Esophagus muscularis mucosa (tissue), 4 donors: ENCODE data around the gene LBHD2. TPM values are rescaled to one million over a fixed set of nuclear protein-coding genes. Genes with fewer than 3 reads are reported as not detected.
A peak's percentile ranks its signal among the peaks of the same experiment; 100 is the strongest.
"Not testable (repeated sequence)": the region's sequence is repeated elsewhere in the genome, so short reads cannot be mapped to it uniquely, and the experiment has no call there.

ENCODE experiments used
- DNase-seq: peaks from one replicate; pipeline ENCODE4 v3.0.0-alpha.2; 2017; ENCODE audit errors: extremely low spot score
- H3K27ac ChIP-seq, 4 donors: fragments of 200-600 bp; sonication (generic); replicated peaks in 1 of 4; 1 replicate in 3 of 4; 2 replicates in 1 of 4; pipeline ENCODE4 v1.5.1; 2016 to 2019; ENCODE audit warnings: mild to moderate bottlenecking in 1 of 4
- H3K27me3 ChIP-seq, 4 donors: fragments of 200-600 bp; sonication (generic); one replicate each; pipeline versions ENCODE4 v1.5.1 to v1.6.0; 2016 to 2019
- H3K36me3 ChIP-seq, 4 donors: fragments of 200-600 bp; sonication (generic); one replicate each; pipeline ENCODE4 v1.5.1; 2016 to 2019
- H3K4me1 ChIP-seq, 4 donors: fragments of 200-600 bp; sonication (generic); one replicate each; pipeline ENCODE4 v1.5.1; 2016 to 2019
- H3K4me3 ChIP-seq, 4 donors: fragments of 200-600 bp; sonication (generic); 1 replicate in 2 of 4; 2 replicates in 2 of 4; pipeline ENCODE4 v1.5.1; 2016 to 2019; ENCODE audit warnings: mild to moderate bottlenecking in 4 of 4, moderate library complexity in 1 of 4
- H3K9me3 ChIP-seq, 4 donors: fragments of 200-600 bp; sonication (generic); 1 replicate in 3 of 4; 2 replicates in 1 of 4; pipeline ENCODE4 v1.5.1; 2016 to 2019
- EP300 ChIP-seq: sonication (generic); formaldehyde crosslinking; IDR thresholded peaks from one replicate; pipeline ENCODE4 v1.6.1; 2017; ENCODE audit warnings: antibody characterized with exemption
- POLR2A ChIP-seq: fragments of 450-650 bp; IDR thresholded peaks from one replicate; pipeline ENCODE4 v1.6.1; 2017; ENCODE audit warnings: antibody characterized with exemption, moderate library complexity, mild to moderate bottlenecking, low read depth
- POLR2AphosphoS5 ChIP-seq, 2 donors: sonication (generic); formaldehyde crosslinking; IDR thresholded peaks; one replicate each; pipeline ENCODE4 v1.6.1; 2017; ENCODE audit warnings: antibody characterized with exemption in 2 of 2
- WGBS: methylation state at CpG from one replicate; pipeline ENCODE4 v1.1.5; 2018; 5-methylcytosine and 5-hydroxymethylcytosine counted together
- intact Hi-C: fragments of 100-400 bp; cut with DNase I; formaldehyde crosslinking; loops from one replicate; pipeline ENCODE4 v1.15.1; 2023
- total RNA-seq, 4 donors: library from RNA; depleted of rRNA; stranded (reverse); fragments of >200 nt; gene quantifications; one replicate each; pipeline versions ENCODE4 v1.1.0 to v1.2.1, GENCODE V29; 2016
- TF ChIP-seq, protein P1 (sequence below), 3 experiments: fragments of 200-600 bp in 2 of 3; fragments of 450-650 bp in 1 of 3; sonication (generic) in 2 of 3; IDR thresholded peaks; one replicate each; pipeline ENCODE4 v1.5.1; 2017 to 2019; ENCODE audit warnings: antibody characterized with exemption in 3 of 3, mild to moderate bottlenecking in 2 of 3, moderate library complexity in 1 of 3

LBHD2 gene
- total RNA-seq, 4 donors from 2014 or later, result not detected

- H3K27ac ChIP-seq, result no peak overlapping the region
- DNase-seq, result no peak
- no peak overlapping the region for H3K4me3 ChIP-seq
- intact Hi-C loops, result no loop called here
- TF ChIP-seq POLR2A (no peak), POLR2AphosphoS5 (IDR thresholded peaks at IDR 0.05) (no peak), EP300 (no peak)
- TF ChIP-seq, protein P1, sequence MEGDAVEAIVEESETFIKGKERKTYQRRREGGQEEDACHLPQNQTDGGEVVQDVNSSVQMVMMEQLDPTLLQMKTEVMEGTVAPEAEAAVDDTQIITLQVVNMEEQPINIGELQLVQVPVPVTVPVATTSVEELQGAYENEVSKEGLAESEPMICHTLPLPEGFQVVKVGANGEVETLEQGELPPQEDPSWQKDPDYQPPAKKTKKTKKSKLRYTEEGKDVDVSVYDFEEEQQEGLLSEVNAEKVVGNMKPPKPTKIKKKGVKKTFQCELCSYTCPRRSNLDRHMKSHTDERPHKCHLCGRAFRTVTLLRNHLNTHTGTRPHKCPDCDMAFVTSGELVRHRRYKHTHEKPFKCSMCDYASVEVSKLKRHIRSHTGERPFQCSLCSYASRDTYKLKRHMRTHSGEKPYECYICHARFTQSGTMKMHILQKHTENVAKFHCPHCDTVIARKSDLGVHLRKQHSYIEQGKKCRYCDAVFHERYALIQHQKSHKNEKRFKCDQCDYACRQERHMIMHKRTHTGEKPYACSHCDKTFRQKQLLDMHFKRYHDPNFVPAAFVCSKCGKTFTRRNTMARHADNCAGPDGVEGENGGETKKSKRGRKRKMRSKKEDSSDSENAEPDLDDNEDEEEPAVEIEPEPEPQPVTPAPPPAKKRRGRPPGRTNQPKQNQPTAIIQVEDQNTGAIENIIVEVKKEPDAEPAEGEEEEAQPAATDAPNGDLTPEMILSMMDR (IDR thresholded peaks at IDR 0.05), result no peak
- peaks cover 0 to 10% (median 0%) of the 10 kb centered on the region in 4 donors for H3K27me3 ChIP-seq
- H3K4me1 ChIP-seq, result peaks cover 26 to 80% (median 69%) of the 10 kb centered on the region in 4 donors
- H3K36me3 ChIP-seq, result no peaks in the 10 kb centered on the region
- H3K9me3 ChIP-seq, result no peaks in the 10 kb centered on the region
- WGBS, result 94% methylated on average over 17 of the region's 17 CpGs
These were observed 32.6 kb downstream of the LBHD2 start for GRCh38 chr14:103116636-103117035.

DNA sequence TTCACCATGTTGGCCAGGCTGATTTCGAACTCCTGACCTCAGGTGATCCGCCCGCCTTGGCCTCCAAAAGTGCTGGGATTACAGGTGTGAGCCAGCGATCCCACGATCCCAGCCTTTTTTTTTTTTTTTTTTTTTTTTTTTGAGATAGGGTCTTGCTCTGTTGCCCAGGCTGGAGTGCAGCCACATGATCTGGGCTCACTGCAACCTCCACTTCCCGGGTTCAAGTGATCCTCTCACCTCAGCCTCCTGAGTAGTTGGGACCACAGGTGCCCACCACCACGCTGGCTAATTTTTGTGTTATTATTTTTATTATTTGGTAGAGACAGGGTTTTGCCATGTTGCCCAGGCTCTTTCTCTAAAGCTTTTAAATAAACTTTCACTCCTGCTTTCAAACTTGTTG is 33.5 kb downstream of the LBHD2 start:
- intact Hi-C loops, DNase-seq, H3K36me3 ChIP-seq, H3K4me3 ChIP-seq, H3K9me3 ChIP-seq: not testable (repeated sequence)
- H3K27me3 ChIP-seq, result peaks cover 0 to 18% (median 0%) of the 10 kb centered on the region in 4 donors
- peak overlapping the region in 2 of 4 donors; percentile 39 to 55 for H3K27ac ChIP-seq
- H3K4me1 ChIP-seq, result peaks cover 33 to 80% (median 69%) of the 10 kb centered on the region in 4 donors
- WGBS, result 92% methylated on average over 7 of the region's 7 CpGs

GRCh38 chr14:103118018-103118662 is 34.1 kb downstream of the LBHD2 start:
- no peak for TF ChIP-seq POLR2A
- TF ChIP-seq EP300, result peak; percentile 13
- peak; percentile 23 to 54 for TF ChIP-seq POLR2AphosphoS5 (IDR thresholded peaks at IDR 0.05)
- DNase-seq, result peak; percentile 95
- H3K27me3 ChIP-seq, result peaks cover 0 to 25% (median 3%) of the 10 kb centered on the region in 4 donors
- intact Hi-C loops, result no loop called here
- peak overlapping the region; percentile 55 to 91 (median 66) for H3K27ac ChIP-seq
- 61% methylated on average over 10 of the region's 10 CpGs for WGBS
- peaks cover 39 to 81% (median 71%) of the 10 kb centered on the region in 4 donors for H3K4me1 ChIP-seq
- H3K9me3 ChIP-seq, result no peaks in the 10 kb centered on the region
- no peaks in the 10 kb centered on the region for H3K36me3 ChIP-seq
- no peak overlapping the region for H3K4me3 ChIP-seq

- Histone ChIP-seq H3K27ac (peak overlapping the region; percentile 55 to 91 (median 66)), H3K4me1 (peaks cover 41 to 83% (median 72%) of the 10 kb centered on the region in 4 donors), H3K4me3 (no peak overlapping the region), H3K9me3 (no peaks in the 10 kb centered on the region), H3K27me3 (peaks cover 0 to 32% (median 6%) of the 10 kb centered on the region in 4 donors), H3K36me3 (no peaks in the 10 kb centered on the region)
- DNase-seq, result no peak
- WGBS, result 89% methylated on average over 7 of the region's 9 CpGs
- TF ChIP-seq EP300, result no peak
- no peak for TF ChIP-seq POLR2A
- TF ChIP-seq POLR2AphosphoS5 (IDR thresholded peaks at IDR 0.05), result no peak
- TF ChIP-seq, protein P1 (IDR thresholded peaks at IDR 0.05), result no peak
- intact Hi-C loops, result no loop called here
These were observed 34.8 kb downstream of the LBHD2 start for GRCh38 chr14:103118663-103119404.

DNA sequence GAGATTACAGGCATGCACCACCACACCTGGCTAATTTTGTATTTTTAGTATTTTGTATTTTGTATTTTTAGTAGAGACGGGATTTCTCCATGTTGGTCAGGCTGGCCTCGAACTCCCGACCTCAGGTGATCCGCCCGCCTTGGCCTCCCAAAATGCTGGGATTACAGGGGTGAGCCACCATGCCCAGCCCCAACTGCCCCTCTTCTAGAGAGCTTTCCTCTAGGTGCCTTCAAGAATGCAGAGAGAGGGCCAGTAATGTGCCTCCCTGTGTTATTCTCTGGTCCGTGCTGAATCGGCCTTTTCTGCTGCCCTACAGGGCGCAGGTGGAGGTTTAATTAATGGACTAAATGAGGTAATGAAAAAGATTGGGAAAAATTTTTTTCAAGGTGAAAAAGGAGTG is 35.5 kb downstream of the LBHD2 start:
- H3K36me3 ChIP-seq, H3K9me3 ChIP-seq, DNase-seq, H3K4me3 ChIP-seq, intact Hi-C loops: not testable (repeated sequence)
- peaks cover 48 to 83% (median 74%) of the 10 kb centered on the region in 4 donors for H3K4me1 ChIP-seq
- peak overlapping the region in 3 of 4 donors; percentile 24 to 91 (median 31) for H3K27ac ChIP-seq
- H3K27me3 ChIP-seq, result peaks cover 0 to 38% (median 6%) of the 10 kb centered on the region in 4 donors
- 95% methylated on average over 8 of the region's 8 CpGs for WGBS

DNA sequence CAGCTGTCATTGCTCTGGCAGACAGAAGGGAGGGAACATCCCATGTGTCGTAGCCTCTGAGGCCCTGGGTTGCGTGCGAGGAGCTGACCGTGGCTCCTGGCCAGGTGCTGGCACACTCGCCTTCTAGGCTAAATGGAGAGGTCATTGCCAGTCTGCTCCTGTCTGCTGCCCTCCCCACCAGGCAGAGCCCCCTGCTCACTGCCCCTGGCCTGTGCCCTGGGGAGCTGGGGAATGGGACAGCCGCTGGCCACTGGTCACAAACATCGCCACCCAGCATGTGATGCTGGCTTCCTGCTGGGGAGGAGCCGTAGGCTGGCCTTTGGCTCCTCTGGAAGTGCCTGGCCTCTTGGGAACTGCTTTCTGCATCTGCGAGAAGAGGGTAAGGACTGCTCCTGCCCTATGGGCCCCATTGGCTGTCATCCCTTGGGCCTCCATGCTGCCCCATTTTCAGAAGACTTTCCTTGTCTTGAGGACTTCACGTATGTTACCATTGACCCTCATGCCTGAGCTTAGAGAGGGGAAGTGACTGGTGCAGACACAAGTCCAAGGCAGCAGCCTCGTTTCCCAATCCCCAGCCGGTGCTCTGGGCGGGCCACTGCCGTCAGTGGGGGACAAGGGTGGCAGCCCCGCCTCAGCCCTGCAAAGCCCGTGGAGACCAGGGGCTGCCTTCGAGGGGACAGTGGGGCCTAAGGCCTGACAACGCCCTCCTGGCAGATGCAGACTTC is 37.3 kb downstream of the LBHD2 start:
- Histone ChIP-seq H3K4me1 (peaks cover 62 to 87% (median 80%) of the 10 kb centered on the region in 4 donors), H3K36me3 (peaks cover 0 to 2% (median 0%) of the 10 kb centered on the region in 4 donors), H3K27ac (peak overlapping the region; percentile 84 to 92 (median 88)), H3K9me3 (no peaks in the 10 kb centered on the region), H3K4me3 (peak overlapping the region; percentile 58 to 71 (median 66)), H3K27me3 (peaks cover 0 to 43% (median 6%) of the 10 kb centered on the region in 4 donors)
- no peak for DNase-seq
- TF ChIP-seq POLR2A (no peak), EP300 (no peak), POLR2AphosphoS5 (IDR thresholded peaks at IDR 0.05) (no peak)
- TF ChIP-seq, protein P1 (IDR thresholded peaks at IDR 0.05), result no peak
- intact Hi-C loops, result no loop called here
- WGBS, result 70% methylated on average over 6 of the region's 18 CpGs
